NCI-H1105 treated with DMSO at 0.1 percent for 48 hours (cell line): ENCODE measurements around the gene KCNQ1.

Experiments used
- DNase-seq: peaks from one replicate; lab custom pipeline; 2025; lab: John Stamatoyannopoulos, UW

The KCNQ1 gene

GRCh38 chr11:2809854-2810253 lies 365.0 kb downstream of the KCNQ1 start:
- no peak for DNase-seq

GRCh38 chr11:2810411-2811205 lies 365.8 kb downstream of the KCNQ1 start:
- DNase-seq = no peak

- DNase-seq = no peak
Observed at GRCh38 chr11:2811206-2812091, 366.6 kb downstream of the KCNQ1 start.

GRCh38 chr11:2812371-2812991 lies 367.7 kb downstream of the KCNQ1 start:
- DNase-seq = no peak

- no peak for DNase-seq
Observed at GRCh38 chr11:2813141-2813908, 368.5 kb downstream of the KCNQ1 start.

- no peak for DNase-seq
Observed at GRCh38 chr11:2813968-2814367, 369.2 kb downstream of the KCNQ1 start.

GRCh38 chr11:2814751-2815150 lies 369.9 kb downstream of the KCNQ1 start:
- DNase-seq = no peak

GRCh38 chr11:2815762-2816496 lies 371.1 kb downstream of the KCNQ1 start:
- DNase-seq = no peak

GRCh38 chr11:2816523-2816922 lies 371.7 kb downstream of the KCNQ1 start:
- DNase-seq = no peak

- no peak for DNase-seq
Observed at GRCh38 chr11:2816941-2817421, 372.2 kb downstream of the KCNQ1 start.

GRCh38 chr11:2817431-2817830 lies 372.6 kb downstream of the KCNQ1 start:
- no peak for DNase-seq

- DNase-seq = no peak
Observed at GRCh38 chr11:2818021-2818420, 373.2 kb downstream of the KCNQ1 start.

- no peak for DNase-seq
Observed at GRCh38 chr11:2818503-2818902, 373.7 kb downstream of the KCNQ1 start.

GRCh38 chr11:2819316-2819715 lies 374.5 kb downstream of the KCNQ1 start:
- no peak for DNase-seq

- DNase-seq = no peak
Observed at GRCh38 chr11:2820976-2821375, 376.2 kb downstream of the KCNQ1 start.

GRCh38 chr11:2821891-2822290 lies 377.1 kb downstream of the KCNQ1 start:
- DNase-seq = no peak

GRCh38 chr11:2824851-2825250 lies 380.0 kb downstream of the KCNQ1 start:
- DNase-seq = no peak

- DNase-seq = no peak
Observed at GRCh38 chr11:2825261-2825888, 380.6 kb downstream of the KCNQ1 start.

GRCh38 chr11:2825889-2826678 lies 381.3 kb downstream of the KCNQ1 start:
- no peak for DNase-seq

GRCh38 chr11:2826679-2827056 lies 381.9 kb downstream of the KCNQ1 start:
- DNase-seq = no peak
